Left lung (tissue), 10 donors: ENCODE data around the gene LIMS4. TPM values are rescaled to one million over a fixed set of nuclear protein-coding genes. Genes with fewer than 3 reads are reported as not detected.
"Not testable (repeated sequence)": the region's sequence is repeated elsewhere in the genome, so short reads cannot be mapped to it uniquely, and the experiment has no call there.

ENCODE experiments used
- ATAC-seq: fragments of 200-7000 bp; cut with Tn5 transposase; one replicate; pipeline ENCODE4 v1.9.1; 2020; ENCODE audit warnings: moderate library complexity
- DNase-seq, 4 donors: peaks; one replicate each; pipeline ENCODE4 v3.0.0-alpha.2; 2013 to 2020
- H3K27ac ChIP-seq, 2 donors: fragments of 200-600 bp; sonication (generic) in 1 of 2; one replicate each; pipeline versions ENCODE4 v1.5.0 to v1.8.0; 2020 to 2021
- H3K27me3 ChIP-seq, 2 donors: fragments of 200-600 bp; sonication (generic) in 1 of 2; one replicate each; pipeline versions ENCODE4 v1.5.0 to v1.8.0; 2020 to 2021
- H3K36me3 ChIP-seq, 2 donors: fragments of 200-600 bp; sonication (generic) in 1 of 2; one replicate each; pipeline versions ENCODE4 v1.5.0 to v1.8.0; 2020 to 2021
- H3K4me1 ChIP-seq, 2 donors: fragments of 200-600 bp; one replicate each; pipeline ENCODE4 v1.8.0; 2021
- H3K4me3 ChIP-seq, 2 donors: fragments of 200-600 bp; sonication (generic) in 1 of 2; one replicate each; pipeline versions ENCODE4 v1.5.0 to v1.8.0; 2020 to 2021; ENCODE audit warnings: mild to moderate bottlenecking in 1 of 2
- H3K9me3 ChIP-seq, 2 donors: fragments of 200-600 bp; sonication (generic) in 1 of 2; one replicate each; pipeline versions ENCODE4 v1.5.0 to v1.8.0; 2020 to 2021
- intact Hi-C, 2 donors: fragments of 100-400 bp; cut with DNase I; formaldehyde crosslinking; loops; one replicate each; pipeline versions ENCODE4 v1.11.2 to v1.14.2; 2022
- polyA plus RNA-seq, 6 donors: library from polyadenylated mRNA; unstranded; fragments of 120-200 nt; gene quantifications; one replicate each; pipeline ENCODE4 v1.2.1, GENCODE V29; 2013; ENCODE audit not compliant: insufficient read length in 6 of 6
- total RNA-seq, 2 donors: library from RNA; stranded (reverse); fragmentation: NEBNext Ultra II Directional; extraction: Animal tissue kit (Norgen Biotek cat#: 25700); gene quantifications; one replicate each; pipeline ENCODE4 v1.2.1, GENCODE V29; 2021
- donor health status: DM: no; HTN: yes; CAD: no.
- donor health status: DM: no; HTN: no; CAD: no.

The LIMS4 gene
- total and polyA plus RNA-seq, 8 donors: 1.0 to 4.5 (median 2.4) TPM

DNA sequence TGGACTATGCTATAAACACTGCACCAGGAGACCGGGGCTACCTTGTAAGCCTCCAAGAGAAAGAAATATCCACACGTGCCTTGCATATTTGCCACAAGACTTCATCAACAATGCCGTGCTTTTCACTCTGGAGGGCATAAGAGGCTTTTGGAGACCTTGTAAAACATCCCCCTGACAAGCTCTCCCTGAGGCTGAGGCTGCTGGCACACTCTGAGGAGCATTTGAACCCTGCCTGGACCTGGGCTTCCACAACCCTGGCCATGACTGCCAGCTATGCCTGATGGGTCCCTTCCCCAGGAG is 393 bp upstream of the LIMS4 start:
- intact Hi-C loops, H3K36me3 ChIP-seq, ATAC-seq, H3K27ac ChIP-seq, H3K27me3 ChIP-seq, H3K9me3 ChIP-seq, H3K4me1 ChIP-seq, DNase-seq, H3K4me3 ChIP-seq: not testable (repeated sequence)

DNA sequence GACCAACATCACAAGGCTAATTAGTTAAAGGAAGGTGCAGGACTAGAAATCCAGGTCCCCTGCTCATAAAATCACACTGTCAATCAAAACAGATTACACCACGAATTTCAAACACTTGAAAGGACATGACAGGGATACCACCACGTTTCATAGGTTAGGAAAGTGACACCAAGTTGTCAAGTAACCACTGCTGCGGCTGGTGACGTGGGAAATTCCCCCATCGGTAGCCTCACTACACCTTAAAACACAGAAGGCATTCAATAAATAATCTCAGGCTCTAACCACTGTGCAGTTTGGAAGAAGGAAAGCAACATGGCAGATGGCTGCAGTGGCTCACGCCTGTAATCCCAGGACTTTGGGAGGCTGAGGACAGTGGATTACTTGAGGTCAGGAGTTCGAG is 3.7 kb downstream of the LIMS4 start:
- H3K9me3 ChIP-seq, intact Hi-C loops, H3K27ac ChIP-seq, H3K27me3 ChIP-seq, DNase-seq, H3K4me1 ChIP-seq, ATAC-seq, H3K36me3 ChIP-seq, H3K4me3 ChIP-seq: not testable (repeated sequence)

DNA sequence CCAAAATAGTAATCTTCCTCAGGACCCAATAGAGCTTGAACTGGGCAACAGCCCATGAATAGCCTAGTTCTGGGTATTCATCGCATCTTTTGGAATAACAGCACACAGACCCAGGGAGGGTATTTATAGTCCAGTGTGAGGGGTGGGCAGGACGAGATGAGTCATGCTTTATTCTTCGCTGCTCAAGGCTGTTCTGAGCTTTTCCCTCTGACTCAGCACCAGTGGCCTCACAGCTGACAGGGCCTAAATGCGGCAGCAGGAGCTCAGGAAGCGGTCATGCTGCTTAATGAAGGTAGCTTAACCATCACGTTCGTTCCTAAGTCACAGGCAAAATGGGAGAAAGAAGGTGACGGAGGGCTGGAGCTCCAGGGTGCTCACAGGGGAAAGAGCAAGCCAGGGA is 7.3 kb downstream of the LIMS4 start:
- H3K27ac ChIP-seq, intact Hi-C loops: not testable (repeated sequence)

DNA sequence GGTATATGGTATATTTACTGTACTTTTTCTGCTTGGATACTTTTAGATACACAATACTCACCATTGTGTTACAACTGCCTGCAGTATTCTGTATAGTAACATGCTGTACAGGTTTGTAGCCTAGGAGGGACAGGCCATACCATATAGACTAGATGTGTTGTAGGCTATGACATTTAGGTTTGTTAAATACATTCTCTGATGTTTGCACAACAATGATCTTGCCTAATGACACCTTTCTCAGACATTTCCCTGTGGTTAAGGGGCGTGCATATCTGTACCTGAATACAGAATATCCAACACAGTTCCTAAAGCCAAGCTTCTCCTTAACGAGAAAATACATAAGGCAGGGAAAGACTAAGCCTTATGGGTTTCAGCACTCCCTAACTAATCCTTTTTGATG is 10.2 kb downstream of the LIMS4 start:
- not testable (repeated sequence) for H3K36me3 ChIP-seq

More for the DNA sequence above, 7.3 kb downstream of the LIMS4 start:
- H3K36me3 ChIP-seq, H3K4me3 ChIP-seq, H3K27me3 ChIP-seq, H3K4me1 ChIP-seq, H3K9me3 ChIP-seq, DNase-seq: not testable (repeated sequence)
- peak; percentile 67 for ATAC-seq

DNA sequence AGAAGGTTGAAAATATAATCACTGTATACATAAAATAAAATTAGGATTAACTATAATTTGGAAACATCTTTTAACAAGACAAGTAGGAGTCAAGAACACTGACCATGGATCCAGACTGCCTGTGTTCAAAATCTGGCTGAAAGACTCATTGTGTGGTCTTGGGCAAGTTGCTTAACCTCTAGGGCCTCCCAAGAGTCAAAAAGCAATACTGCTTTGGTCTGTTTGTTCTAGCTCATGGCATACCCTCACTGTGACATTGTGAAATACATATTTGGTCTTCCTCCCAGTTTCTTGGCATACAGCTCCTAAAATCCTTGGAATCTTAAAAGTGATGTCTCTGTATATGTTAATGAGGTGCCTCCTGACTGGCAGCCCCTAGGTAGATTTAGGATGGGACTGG is 12.3 kb downstream of the LIMS4 start:
- peak; percentile 57 for ATAC-seq
- H3K36me3 ChIP-seq, DNase-seq, H3K9me3 ChIP-seq, H3K4me3 ChIP-seq, H3K4me1 ChIP-seq, intact Hi-C loops, H3K27ac ChIP-seq, H3K27me3 ChIP-seq: not testable (repeated sequence)

More for the DNA sequence above, 10.2 kb downstream of the LIMS4 start:
- H3K9me3 ChIP-seq, H3K4me1 ChIP-seq, ATAC-seq, H3K27me3 ChIP-seq, DNase-seq, H3K27ac ChIP-seq, intact Hi-C loops, H3K4me3 ChIP-seq: not testable (repeated sequence)

DNA sequence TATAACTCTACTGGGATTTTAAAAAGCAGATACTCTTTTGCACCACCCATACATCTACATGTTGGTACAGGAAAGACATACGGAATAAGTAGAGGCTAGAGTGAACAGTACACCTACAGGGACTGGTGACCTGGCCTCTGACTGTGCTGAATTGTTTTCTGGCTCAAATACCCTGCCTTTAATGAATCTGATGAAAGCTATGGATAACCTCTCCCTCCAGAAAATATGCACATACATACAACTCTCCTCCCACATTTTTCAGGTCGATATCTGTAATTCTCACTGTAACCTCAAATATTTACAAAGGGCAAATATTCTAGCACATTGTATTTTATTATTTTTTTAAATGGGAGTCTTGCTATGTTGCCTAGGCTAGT is 15.4 kb downstream of the LIMS4 start:
- H3K4me3 ChIP-seq, ATAC-seq, DNase-seq, H3K27ac ChIP-seq, H3K36me3 ChIP-seq, H3K9me3 ChIP-seq, H3K27me3 ChIP-seq, intact Hi-C loops, H3K4me1 ChIP-seq: not testable (repeated sequence)

DNA sequence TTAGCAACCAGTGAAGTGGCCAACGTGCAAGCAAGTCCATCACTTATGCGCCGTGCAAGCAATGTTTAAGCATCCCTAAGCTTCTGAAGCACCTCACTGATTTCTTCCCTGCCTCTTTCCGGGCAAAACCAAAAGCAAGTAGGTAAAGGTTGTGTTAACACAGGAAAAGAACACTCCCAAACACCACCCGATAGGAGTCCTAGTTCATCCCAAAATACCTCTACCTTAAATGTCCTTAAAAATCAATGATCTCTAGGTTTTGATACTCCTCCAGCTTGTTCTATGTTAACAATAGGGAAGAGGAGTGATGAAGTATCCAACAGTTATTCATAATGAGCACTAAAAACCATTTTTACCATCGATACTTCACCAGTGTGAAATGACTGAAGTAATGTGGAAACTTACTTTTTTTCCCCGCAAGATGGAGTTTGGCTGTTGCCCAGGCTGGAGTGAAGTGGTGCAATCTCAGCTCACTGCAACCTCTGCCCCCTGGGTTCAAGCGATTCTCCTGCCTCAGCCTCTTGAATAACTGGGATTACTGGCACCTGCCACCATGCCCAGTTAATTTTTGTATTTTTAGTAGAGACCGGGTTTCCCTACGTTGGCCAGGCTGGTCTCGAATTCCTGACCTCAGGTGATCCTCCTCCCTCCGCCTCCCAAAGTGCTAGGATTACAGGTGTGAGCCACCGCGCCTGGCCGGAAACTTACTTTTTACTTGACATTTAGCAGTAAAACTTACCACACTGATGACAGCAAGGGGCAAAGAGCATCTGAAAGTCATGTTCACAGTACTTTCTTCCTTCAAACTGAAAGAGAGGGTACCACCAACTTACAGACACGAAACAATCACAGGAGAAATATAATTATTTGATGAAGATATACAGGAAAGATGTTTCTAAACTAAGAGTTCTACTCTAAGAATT is 16.1 kb downstream of the LIMS4 start:
- H3K27me3 ChIP-seq, H3K9me3 ChIP-seq, ATAC-seq, H3K36me3 ChIP-seq, DNase-seq, H3K27ac ChIP-seq, intact Hi-C loops, H3K4me3 ChIP-seq, H3K4me1 ChIP-seq: not testable (repeated sequence)

DNA sequence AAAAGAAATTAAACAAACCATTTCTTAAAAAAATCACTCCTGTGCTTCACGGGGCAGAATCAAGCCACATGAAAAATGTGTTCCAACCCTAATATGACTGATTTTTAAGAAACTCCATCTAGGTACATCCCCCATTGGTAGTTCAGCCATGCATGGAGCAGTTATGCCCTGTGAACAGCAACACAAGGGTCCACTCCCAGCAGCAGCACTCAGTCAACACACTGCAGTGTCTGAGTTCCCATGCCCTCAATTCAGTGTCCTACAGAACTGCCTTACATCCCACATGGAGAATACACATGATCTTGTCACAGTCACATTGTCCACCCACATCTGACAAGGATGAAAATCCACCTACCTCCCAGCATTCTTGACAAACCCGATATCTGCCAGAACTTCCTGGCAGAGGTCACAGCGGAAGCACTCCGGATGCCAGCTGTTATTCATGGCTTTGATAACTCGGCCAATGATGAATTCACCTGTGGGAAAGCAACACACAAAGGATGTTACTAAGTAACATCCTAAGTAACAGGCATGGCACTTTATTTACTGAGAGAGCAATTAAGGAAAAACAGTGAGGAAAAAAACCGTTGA is 17.4 kb downstream of the LIMS4 start:
- DNase-seq, ATAC-seq, intact Hi-C loops, H3K27ac ChIP-seq, H3K4me1 ChIP-seq, H3K36me3 ChIP-seq, H3K9me3 ChIP-seq, H3K27me3 ChIP-seq, H3K4me3 ChIP-seq: not testable (repeated sequence)

DNA sequence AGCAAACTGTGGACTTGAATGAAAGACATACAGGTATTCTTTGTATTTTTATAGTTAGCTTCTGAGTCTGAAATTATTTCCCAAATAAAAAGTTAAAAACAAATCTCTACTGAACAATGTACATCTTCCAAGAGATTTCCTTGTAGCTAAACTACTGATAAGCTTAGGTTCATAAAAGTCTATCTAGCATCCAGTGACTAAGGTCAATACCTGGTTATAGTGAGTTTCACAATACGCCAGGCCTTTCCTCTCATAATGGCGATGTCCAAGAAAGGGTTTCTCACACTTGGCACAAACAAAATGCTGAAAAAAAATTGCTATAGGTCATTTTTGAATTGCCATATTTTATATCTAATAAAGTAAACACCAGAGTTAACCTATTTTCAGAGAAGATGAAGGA is 21.7 kb downstream of the LIMS4 start:
- DNase-seq, intact Hi-C loops, H3K27me3 ChIP-seq, H3K4me3 ChIP-seq, ATAC-seq, H3K36me3 ChIP-seq, H3K4me1 ChIP-seq, H3K27ac ChIP-seq, H3K9me3 ChIP-seq: not testable (repeated sequence)

DNA sequence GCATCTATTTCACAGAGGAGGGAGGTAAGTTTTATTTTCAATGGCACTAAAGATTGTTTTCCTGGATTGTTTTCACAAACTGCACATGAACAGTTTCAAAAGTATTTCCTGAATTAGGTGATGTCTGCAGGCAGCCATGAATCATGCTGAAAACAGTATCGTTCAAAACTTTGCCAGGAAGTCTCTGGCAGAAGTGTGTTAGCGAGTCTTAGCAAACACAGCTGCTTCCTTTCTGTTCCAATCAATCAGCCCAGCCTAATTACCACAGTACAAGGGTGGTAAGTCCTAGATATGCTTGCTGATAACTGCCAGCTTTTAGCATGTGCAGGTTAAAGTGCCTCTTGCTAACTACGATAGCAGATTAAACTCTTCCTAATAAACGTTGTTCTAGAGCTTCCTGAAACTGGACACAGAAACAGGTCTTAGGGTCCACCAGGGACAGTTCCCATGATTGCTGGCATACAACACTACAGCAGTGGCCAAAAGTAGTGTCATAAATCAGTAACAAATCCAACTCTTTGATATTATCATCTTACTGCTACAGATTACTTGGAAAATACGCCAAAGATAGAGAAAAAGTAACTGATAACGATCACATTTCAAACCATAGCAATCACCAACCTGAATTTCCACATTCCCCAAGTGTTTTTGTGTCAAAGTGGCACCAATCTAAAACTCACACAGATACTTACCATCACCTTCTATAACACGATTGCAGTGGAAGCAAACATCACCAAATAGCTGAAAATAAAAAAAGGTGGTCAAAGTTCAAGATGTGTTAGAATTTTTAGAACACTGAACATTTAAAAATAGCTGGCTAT is 23.3 kb downstream of the LIMS4 start:
- H3K4me1 ChIP-seq, H3K27ac ChIP-seq, DNase-seq, H3K27me3 ChIP-seq, intact Hi-C loops, H3K4me3 ChIP-seq, H3K9me3 ChIP-seq, H3K36me3 ChIP-seq: not testable (repeated sequence)
- ATAC-seq: peak; percentile 82

DNA sequence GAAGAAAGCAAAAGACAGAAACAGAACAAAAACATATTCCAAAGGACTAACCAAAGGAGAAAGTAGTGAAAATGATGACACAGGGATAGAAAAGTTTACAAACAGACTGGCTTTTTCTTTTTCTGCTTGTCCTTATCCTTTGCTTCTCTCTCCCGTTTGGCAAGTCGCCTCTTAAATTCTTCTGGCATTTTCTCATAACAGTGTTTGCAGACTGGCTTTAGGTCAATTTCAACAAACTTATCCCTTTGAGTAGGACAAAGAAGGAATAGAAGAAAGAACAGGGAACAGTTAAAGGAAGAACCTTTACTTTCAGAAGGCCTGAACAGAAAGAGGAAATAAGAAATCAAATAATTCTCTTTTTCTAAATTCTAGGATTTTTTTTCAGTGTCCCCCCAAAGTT is 26.0 kb downstream of the LIMS4 start:
- H3K4me3 ChIP-seq, H3K36me3 ChIP-seq, H3K9me3 ChIP-seq, DNase-seq, intact Hi-C loops, H3K27ac ChIP-seq, H3K27me3 ChIP-seq, H3K4me1 ChIP-seq: not testable (repeated sequence)
- peak; percentile 46 for ATAC-seq

DNA sequence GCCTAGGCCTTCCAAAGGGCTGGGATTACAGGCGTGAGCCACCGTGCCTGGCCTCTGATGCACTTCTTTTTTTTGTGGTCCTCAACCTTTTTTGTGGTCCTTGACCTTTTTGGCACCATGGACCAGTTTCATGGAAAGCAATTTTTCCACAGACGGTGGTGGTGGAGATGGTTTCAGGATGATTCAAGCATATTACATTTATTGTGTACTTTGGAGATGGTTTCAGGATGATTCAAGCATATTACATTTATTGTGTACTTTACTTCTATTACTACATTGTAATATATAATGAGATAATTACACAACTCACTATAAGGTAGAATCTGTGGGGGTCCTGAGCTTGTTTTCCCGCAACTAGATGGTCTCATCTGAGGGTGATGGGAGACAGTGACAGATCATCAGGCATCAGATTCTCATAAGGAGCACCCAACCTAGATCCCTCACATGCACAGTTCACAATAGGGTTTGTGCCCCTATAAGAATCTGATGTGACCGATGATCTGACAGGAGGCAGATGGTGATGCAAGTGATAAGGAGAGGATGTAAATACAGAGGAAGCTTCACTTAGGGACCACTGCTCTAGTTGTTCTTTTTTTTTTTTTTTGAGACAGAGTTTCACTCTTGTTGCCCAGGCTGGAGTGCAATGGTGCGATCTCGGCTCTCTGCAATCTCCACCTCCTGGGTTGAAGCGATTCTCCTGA is 29.2 kb downstream of the LIMS4 start:
- H3K9me3 ChIP-seq, H3K4me1 ChIP-seq, H3K27me3 ChIP-seq, ATAC-seq, intact Hi-C loops, H3K27ac ChIP-seq, DNase-seq, H3K4me3 ChIP-seq, H3K36me3 ChIP-seq: not testable (repeated sequence)

DNA sequence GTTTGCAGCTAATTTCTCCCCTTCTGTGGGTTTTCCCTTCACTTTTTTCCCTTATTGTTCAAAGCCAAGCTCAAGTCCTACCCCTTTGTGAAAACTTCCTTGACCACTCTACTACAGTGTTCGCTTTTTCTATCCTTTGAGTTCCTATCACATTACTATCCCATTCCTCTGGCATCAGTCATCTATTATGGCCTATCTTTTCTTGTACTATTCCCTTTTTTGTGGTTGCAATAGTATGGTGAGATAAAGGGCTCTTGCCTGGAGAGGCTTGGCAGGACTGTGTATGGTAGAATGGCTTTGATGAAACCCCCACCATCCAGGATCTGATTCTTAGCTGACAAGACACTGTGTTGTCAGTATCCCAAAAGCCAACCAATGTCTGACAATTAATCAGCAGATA is 30.7 kb downstream of the LIMS4 start:
- H3K27me3 ChIP-seq, DNase-seq, H3K27ac ChIP-seq, H3K4me1 ChIP-seq, intact Hi-C loops, H3K4me3 ChIP-seq, H3K9me3 ChIP-seq, H3K36me3 ChIP-seq, ATAC-seq: not testable (repeated sequence)
